K562 (cell line): ENCODE results near the gene CPVL. TPM values are rescaled to one million over a fixed set of nuclear protein-coding genes. Genes with fewer than 3 reads are reported as not detected.

Experiments
- ATAC-seq: fragments of 200-7000 bp; cut with Tn5 transposase; 3 replicates; pipeline ENCODE4 v1.9.1; 2020; ENCODE audit warnings: moderate library complexity
- BruUV-seq: library from RNA; stranded (reverse); fragments of 400-500 nt; replicated peaks from 2 replicates; lab custom pipeline; 2021; lab: Mats Ljungman, UMichigan
- CTCF ChIA-PET: fragments of 300-600 bp; formaldehyde crosslinking; extraction: SDS; loops from one replicate; lab custom pipeline; 2021; ENCODE audit warnings: low intra/inter-chr PET ratio; lab: Yijun Ruan, JAX
- POLR2A ChIA-PET: fragments of 300-600, 350-650 bp; sonication (Branson Sonifier 250); formaldehyde crosslinking; extraction: SDS; loops from one replicate; lab custom pipeline; 2021; ENCODE audit warnings: antibody characterized with exemption, inconsistent platforms; lab: Yijun Ruan, JAX
- DNase-seq, 4 experiments: peaks; one replicate each; pipeline versions ENCODE4 v3.0.0 to v3.0.0-alpha.2; 2011 to 2018; ENCODE audit warnings: low spot score in 3 of 4, mixed read lengths in 3 of 4; ENCODE audit errors: extremely low read depth in 1 of 4
- FAIRE-seq: peaks from 2 replicates; lab custom pipeline; 2011; peaks lifted over from hg19 to GRCh38; lab: Jason Lieb, UNC
- H2AFZ ChIP-seq: 2 replicates; pipeline ENCODE4 v1.6.0; 2011; ENCODE audit warnings: low read depth, low read length, control low read depth, inconsistent platforms
- H3K27ac ChIP-seq: fragments of 200-600 bp; 3 replicates; pipeline ENCODE4 v1.8.0; 2011; ENCODE audit warnings: low read depth, mild to moderate bottlenecking, control low read depth, inconsistent platforms, low read length, moderate library complexity, mixed read lengths; ENCODE audit errors: extremely low read depth
- H3K27me3 ChIP-seq, 2 experiments: fragments of 300-600 bp in 1 of 2; 2 replicates in 1 of 2; 3 replicates in 1 of 2; pipeline versions ENCODE4 v1.6.0 to v1.8.0; 2011; ENCODE audit warnings: inconsistent platforms in 2 of 2, low read length in 2 of 2, mild to moderate bottlenecking in 1 of 2, mixed read lengths in 1 of 2, moderate library complexity in 1 of 2; ENCODE audit not compliant: control insufficient read depth in 2 of 2, insufficient read depth in 2 of 2
- H3K36me3 ChIP-seq: fragments of 300-600 bp; 3 replicates; pipeline ENCODE4 v1.8.0; 2011; ENCODE audit warnings: mild to moderate bottlenecking, low read length, inconsistent platforms; ENCODE audit not compliant: control insufficient read depth, insufficient read depth
- H3K4me1 ChIP-seq, 2 experiments: fragments of 200-600 bp in 1 of 2; replicated peaks in 1 of 2; 2 replicates in 1 of 2; 3 replicates in 1 of 2; pipeline versions ENCODE4 v1.5.1 to v1.8.0; 2011; ENCODE audit warnings: inconsistent platforms in 2 of 2, low read length in 2 of 2, mild to moderate bottlenecking in 1 of 2, mixed read lengths in 1 of 2, moderate library complexity in 1 of 2; ENCODE audit not compliant: control insufficient read depth in 2 of 2, insufficient read depth in 2 of 2
- H3K4me2 ChIP-seq: 2 replicates; pipeline ENCODE4 v1.6.1; 2011; ENCODE audit warnings: low read length, control low read depth, inconsistent platforms, mixed read lengths; ENCODE audit not compliant: insufficient read depth
- H3K4me3 ChIP-seq: fragments of 200-600 bp; sonication (generic), shearing (Covaris generic); 2 replicates; pipeline ENCODE4 v1.5.1; 2016; ENCODE audit warnings: control low read depth, inconsistent platforms
- H3K79me2 ChIP-seq: fragments of 200-600 bp; 3 replicates; pipeline ENCODE4 v1.8.0; 2011; ENCODE audit warnings: low read length, inconsistent platforms; ENCODE audit not compliant: control insufficient read depth, insufficient read depth
- H3K9ac ChIP-seq, 2 experiments: 2 replicates each; pipeline versions ENCODE4 v1.6.0 to v1.6.1; 2011; ENCODE audit warnings: low read depth in 2 of 2, low read length in 2 of 2, control low read depth in 1 of 2, inconsistent platforms in 1 of 2, mild to moderate bottlenecking in 1 of 2, mixed read lengths in 1 of 2; ENCODE audit not compliant: insufficient read depth in 1 of 2
- H3K9me1 ChIP-seq: one replicate; pipeline ENCODE4 v1.6.0; 2011; ENCODE audit warnings: inconsistent platforms, mild to moderate bottlenecking, low read length, moderate library complexity; ENCODE audit not compliant: control insufficient read depth, insufficient read depth
- H3K9me3 ChIP-seq: replicated peaks from 2 replicates; pipeline ENCODE4 v1.5.1; 2011; ENCODE audit warnings: low read depth, low read length, inconsistent platforms; ENCODE audit not compliant: control insufficient read depth, insufficient read depth
- H4K20me1 ChIP-seq: replicated peaks from 2 replicates; pipeline ENCODE4 v1.6.1; 2011; ENCODE audit warnings: low read length, inconsistent platforms, mixed read lengths; ENCODE audit not compliant: control insufficient read depth, insufficient read depth
- HINFP ChIP-seq: fragments of 450-650 bp; conservative IDR thresholded peaks from 2 replicates; pipeline ENCODE4 v1.6.1; 2016; ENCODE audit warnings: missing genetic modification characterization, low read depth, mild to moderate bottlenecking, control low read depth, missing compliant biosample characterization
- JUNB ChIP-seq: fragments of 450-650 bp; formaldehyde crosslinking; conservative IDR thresholded peaks from 2 replicates; pipeline ENCODE4 v1.4.0; 2020; ENCODE audit warnings: mild to moderate bottlenecking
- MAFG ChIP-seq: fragments of 450-650 bp; conservative IDR thresholded peaks from 2 replicates; pipeline ENCODE4 v1.6.1; 2016; ENCODE audit warnings: missing genetic modification characterization, missing compliant biosample characterization
- MBD2 ChIP-seq: sonication (generic); IDR thresholded peaks from 2 replicates; pipeline ENCODE4 v1.6.1; 2016; ENCODE audit warnings: low read depth, borderline replicate concordance
- SIN3B ChIP-seq: fragments of 450-650 bp; IDR thresholded peaks from 2 replicates; pipeline ENCODE4 v1.6.1; 2017; ENCODE audit warnings: low read depth, mild to moderate bottlenecking, moderate library complexity
- USF2 ChIP-seq: sonication (generic); formaldehyde crosslinking; IDR thresholded peaks from 2 replicates; pipeline ENCODE4 v1.5.0; 2020; ENCODE audit warnings: missing genetic modification reagents
- WGBS: fragments of 100-300 bp; shearing (Covaris generic); methylation state at CpG from one replicate; pipeline ENCODE4 v1.1.6; 2016; ENCODE audit warnings: low coverage, mixed read lengths; ENCODE audit not compliant: insufficient coverage; ENCODE audit errors: missing lambda C conversion rate; 5-methylcytosine and 5-hydroxymethylcytosine counted together
- in situ Hi-C: fragments of 300-500 bp; cut with MboI; formaldehyde crosslinking; loops from 4 replicates; pipeline ENCODE4 v1.15.0; 2018; ENCODE audit warnings: inconsistent platforms, mixed read lengths
- intact Hi-C: fragments of 100-400 bp; cut with micrococcal nuclease; formaldehyde crosslinking; loops from 2 replicates; pipeline ENCODE4 v1.14.2; 2022
- polyA plus RNA-seq, 8 experiments: library from polyadenylated mRNA; depleted of rRNA in 4 of 8; stranded (reverse) in 5 of 8; unstranded in 3 of 8; fragments of >200 nt; fragmentation: Nextera tagmentation in 2 of 8; fragmentation: Illumina TruSeq in 1 of 8; extraction: Ambion mirVana in 2 of 8; extraction: Trizol in 1 of 8; gene quantifications; 2 replicates each; pipeline versions ENCODE4 v1.2.1 to v1.2.3, GENCODE V29; 2011 to 2014; ENCODE audit warnings: inconsistent platforms in 1 of 8, missing spikeins in 1 of 8
- total RNA-seq, 7 experiments: library from RNA; depleted of rRNA in 6 of 7; stranded (reverse); fragments of >200 nt in 6 of 7; fragmentation: Illumina TruSeq in 2 of 7; extraction: Trizol in 2 of 7; gene quantifications; 2 replicates each; pipeline versions ENCODE4 v1.2.1 to v1.2.3, GENCODE V29; 2011 to 2021; ENCODE audit warnings: low replicate concordance in 1 of 7
- TF ChIP-seq, protein P1 (sequence below): sonication (generic); formaldehyde crosslinking; IDR thresholded peaks from 2 replicates; pipeline ENCODE4 v1.8.0; 2022; ENCODE audit warnings: mild to moderate bottlenecking, low read depth, missing genetic modification reagents

Gene CPVL
- total and polyA plus RNA-seq, 9 of the 15 experiments (the other 6 are each of a cell fraction or from before 2014, with no cell fraction given): 0.89 to 2.4 (median 1.5) TPM

GRCh38 chr7:29080803-29081202 is 65.5 kb downstream of the CPVL start:
- intact Hi-C loops: no loop called here
- ChIA-PET CTCF (no interaction called here), POLR2A (no interaction called here)
- no peak for DNase-seq
- Histone ChIP-seq H3K36me3 (no peaks in the 10 kb centered on the region), H3K79me2 (no peaks in the 10 kb centered on the region), H4K20me1 (no peaks in the 10 kb centered on the region; the same call in 1 of the 2 replicates), H3K27me3 (no peaks in the 10 kb centered on the region), H3K4me3 (no peak overlapping the region), H3K9me3 (no peaks in the 10 kb centered on the region), H3K27ac (no peak overlapping the region), H3K9me1 (no peaks in the 10 kb centered on the region), H3K9ac (no peak overlapping the region), H3K4me2 (no peak overlapping the region), H2AFZ (no peak overlapping the region), H3K4me1 (no peaks in the 10 kb centered on the region)
- no peak for TF ChIP-seq MAFG (tag)
- TF ChIP-seq JUNB (CRISPR knock-in tag): no peak
- TF ChIP-seq HINFP (tag): no peak
- no peak for TF ChIP-seq MBD2
- no peak for TF ChIP-seq USF2
- no peak for TF ChIP-seq SIN3B
- TF ChIP-seq, protein P1, sequence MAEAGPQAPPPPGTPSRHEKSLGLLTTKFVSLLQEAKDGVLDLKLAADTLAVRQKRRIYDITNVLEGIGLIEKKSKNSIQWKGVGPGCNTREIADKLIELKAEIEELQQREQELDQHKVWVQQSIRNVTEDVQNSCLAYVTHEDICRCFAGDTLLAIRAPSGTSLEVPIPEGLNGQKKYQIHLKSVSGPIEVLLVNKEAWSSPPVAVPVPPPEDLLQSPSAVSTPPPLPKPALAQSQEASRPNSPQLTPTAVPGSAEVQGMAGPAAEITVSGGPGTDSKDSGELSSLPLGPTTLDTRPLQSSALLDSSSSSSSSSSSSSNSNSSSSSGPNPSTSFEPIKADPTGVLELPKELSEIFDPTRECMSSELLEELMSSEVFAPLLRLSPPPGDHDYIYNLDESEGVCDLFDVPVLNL (CRISPR knock-in tag): no peak
- BruUV-seq: no TSS peak
- WGBS: 2% methylated on average over 7 of the region's 7 CpGs
- FAIRE-seq: no peak
- no peak for ATAC-seq
- in situ Hi-C loops: no loop called here
